Ramos (cell line): Measurements from ENCODE around the gene NSD1.
"Not testable (repeated sequence)": the region's sequence is repeated elsewhere in the genome, so short reads cannot be mapped to it uniquely, and the experiment has no call there.

ENCODE experiments used
- in situ Hi-C: fragments of 300-500 bp; cut with MboI; formaldehyde crosslinking; loops from one replicate; pipeline ENCODE4 v1.14.3; 2022; ENCODE audit warnings: low sequenced_read_pairs; ENCODE audit not compliant: unreplicated experiment

NSD1 gene

DNA sequence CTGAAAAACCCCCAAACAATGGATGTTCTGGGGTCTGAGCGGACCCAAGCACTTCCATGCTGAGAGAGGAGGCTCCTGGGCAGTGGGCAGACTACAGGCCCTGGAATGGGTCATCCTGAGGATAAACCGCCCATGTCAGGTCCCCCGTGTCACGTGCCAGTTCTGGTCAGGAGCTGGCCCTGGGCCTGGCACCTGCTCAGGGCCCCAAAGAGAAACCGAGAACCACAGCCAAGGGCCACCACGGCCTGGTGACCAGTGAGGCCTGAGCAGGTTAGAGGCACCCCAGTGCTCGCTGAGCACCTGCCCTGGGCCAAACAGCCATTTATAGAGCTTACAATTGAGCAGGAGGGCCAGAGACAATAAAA, 202.1 kb downstream of the NSD1 start:
- in situ Hi-C loops = no loop called here

DNA sequence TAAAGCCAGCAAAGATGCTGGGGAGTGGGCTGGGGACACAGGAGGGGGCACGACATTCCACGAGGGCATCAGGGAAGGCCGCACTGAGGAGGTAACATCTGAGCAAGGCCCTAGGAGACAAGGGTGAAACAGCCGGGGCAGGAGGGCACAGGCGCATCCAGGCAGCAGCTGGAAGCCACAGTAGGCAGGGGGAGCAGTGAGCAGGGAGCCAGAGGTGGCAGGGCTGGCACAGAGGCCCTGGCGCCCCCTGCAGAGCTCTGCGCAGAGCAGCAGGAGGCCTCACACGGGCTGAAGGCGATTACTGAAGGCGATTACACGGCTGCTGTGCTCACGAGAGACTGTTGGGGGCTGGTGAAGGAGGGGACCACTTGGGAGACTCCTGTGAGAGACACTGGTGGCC, 202.5 kb downstream of the NSD1 start:
- in situ Hi-C loops = no loop called here

DNA sequence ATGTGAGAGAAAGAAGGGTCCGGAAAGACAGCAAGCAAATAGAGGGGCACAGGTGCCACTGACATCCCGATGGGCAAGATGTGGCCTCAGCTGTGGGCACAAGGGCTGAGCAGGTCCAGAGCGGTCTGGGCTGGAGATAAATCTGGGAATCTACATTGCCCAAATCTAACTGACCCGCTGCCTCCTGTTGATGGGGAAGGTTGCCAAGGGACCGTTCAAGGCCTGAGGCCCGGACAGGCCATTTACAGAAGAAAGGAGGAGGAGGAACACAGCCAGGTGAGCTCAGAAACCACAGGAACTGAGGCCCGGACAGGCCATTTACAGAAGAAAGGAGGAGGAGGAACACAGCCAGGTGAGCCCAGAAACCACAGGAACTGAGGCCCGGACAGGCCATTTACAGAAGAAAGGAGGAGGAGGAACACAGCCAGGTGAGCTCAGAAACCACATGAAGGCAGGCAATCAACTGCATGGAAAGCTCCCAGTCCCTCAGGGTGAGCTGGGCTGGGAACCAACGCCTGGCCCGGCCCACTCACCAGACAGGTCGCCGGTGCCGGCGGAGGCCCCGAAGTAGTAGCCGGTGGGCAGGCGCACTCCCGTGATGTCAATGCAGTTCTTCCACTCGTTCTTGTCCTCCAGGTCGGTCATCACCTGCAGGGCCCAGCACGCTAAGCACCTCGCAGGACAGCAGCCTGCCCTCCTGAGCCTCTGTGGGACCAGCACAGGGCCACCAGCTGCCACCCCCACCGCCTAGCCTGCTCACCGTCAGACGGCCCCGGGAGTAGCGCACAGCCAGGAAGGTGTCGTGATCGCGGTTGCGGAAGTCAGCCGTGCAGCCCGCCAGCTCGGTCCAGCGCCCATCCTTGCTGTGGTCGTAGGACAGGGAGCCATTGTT, 203.3 kb downstream of the NSD1 start:
- in situ Hi-C loops = no loop called here

DNA sequence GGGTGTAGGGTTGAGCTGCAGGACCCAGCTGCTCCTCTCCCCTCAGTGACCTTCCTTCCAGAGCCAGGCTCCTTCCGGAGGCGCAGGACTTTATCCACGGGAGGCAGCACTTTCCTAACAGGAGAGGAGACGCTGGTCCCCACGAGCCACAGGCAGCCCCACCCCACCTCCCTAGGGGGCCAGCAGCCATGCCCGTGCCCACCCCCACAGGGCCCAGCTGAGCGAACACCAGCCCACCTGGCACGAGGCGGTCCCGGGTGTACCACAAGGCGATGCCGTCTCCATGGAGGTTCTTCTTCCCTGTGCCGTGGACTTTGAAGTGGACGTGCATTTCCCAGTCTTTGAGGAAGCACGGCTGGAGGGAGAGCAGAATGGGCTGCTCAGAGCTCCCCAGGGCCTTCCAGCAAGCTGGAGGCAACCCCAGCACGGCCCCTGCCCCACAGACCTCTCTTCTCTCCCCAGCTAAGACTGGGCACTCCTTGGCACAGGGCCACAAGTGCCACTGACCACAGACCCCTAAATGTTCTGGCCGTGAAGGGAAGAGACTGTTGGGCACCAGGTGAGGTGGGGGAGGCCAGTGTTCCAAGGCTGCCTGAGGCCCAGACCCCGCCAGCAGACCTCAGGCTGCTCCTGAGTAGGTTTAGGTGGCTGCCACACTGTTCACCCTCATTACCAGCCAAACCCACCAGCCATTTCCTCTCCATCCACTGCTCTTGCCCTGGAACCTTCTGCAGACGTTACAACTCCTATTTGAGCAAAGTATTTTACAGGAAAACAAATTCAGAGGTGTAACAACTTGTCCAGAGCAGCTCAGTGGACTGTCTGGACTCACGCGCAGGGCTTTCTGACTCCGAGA, 204.9 kb downstream of the NSD1 start:
- in situ Hi-C loops = no loop called here

DNA sequence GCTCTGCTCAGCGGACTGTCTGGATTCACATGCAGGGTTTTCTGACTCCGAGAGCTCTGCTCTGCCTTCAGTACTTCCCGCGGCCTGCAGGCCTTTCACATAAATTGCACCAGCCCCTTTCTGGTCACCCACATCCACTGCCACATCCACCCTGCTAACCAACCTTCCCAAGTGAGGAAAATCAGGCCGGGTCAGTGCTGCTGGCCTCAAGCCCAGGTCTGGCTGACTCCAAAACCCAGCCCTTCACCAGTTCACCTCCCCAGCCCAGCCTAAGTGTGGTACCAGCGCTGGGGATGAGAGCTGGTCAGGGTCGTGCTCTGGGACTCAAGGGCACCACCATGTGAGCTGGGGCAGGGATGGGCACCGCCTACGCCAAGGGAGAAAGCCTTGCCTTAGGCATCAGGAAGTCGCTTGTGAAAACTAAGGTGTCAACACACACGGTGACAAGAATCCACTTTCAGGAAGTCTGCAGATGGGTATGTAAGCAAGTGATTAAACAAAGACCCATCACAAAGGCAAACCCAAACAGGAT, 205.6 kb downstream of the NSD1 start:
- in situ Hi-C loops = no loop called here

DNA sequence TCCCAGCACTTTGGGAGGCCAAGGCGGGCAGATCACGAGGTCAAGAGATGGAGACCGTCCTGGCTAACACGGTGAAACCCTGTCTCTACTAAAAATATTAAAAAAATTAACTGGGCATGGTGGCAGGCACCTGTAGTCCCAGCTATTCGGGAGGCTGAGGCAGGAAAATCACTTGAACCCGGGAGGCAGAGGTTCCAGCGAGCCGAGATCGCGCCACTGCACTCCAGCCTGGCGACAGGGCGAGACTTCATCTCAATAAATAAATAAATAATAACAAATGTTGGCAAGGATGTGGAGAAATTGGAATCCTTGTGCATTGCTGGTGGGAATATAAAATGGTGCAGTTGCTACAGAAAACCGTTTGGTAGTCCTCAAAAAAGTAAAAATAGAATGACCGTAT, 209.4 kb downstream of the NSD1 start:
- in situ Hi-C loops = not testable (repeated sequence)

DNA sequence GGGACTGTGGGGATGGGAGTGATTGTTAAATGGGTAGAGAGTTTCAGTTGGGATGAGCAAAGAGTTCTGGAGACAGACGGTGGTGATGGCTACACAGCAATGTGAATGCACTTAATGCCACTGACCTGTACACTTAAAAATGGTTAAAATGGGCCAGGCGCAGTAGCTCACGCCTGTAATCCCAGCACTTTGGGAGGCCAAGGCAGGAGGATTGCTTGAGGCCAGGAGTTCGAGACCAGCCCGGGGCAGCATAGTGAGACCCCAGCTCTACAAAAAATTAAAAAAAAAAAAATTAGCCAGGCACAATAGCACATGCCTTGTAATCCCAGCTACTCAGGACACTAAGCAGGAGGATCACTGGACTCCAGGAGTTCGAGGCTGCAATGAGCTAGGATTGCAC, 210.2 kb downstream of the NSD1 start:
- in situ Hi-C loops = no loop called here

DNA sequence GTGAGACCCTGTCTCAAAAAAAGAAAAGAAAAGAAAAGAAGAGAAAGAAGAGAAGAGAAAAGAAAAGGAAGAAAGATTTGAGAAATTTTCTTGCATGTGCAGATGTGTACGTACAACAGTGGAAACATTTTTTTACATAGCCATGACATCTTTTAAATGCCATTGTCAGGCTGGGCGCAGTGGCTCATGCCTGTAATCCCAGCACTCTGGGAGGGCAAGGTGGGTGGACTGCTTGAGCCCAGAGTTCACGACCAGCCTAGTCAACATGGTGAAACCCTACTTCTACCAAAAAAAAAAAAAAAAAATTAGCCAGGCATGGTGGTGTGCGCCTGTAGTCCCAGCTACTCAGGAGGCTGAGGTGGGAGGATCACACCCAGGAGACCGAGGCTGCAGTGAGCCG, 211.3 kb downstream of the NSD1 start:
- in situ Hi-C loops = no loop called here

DNA sequence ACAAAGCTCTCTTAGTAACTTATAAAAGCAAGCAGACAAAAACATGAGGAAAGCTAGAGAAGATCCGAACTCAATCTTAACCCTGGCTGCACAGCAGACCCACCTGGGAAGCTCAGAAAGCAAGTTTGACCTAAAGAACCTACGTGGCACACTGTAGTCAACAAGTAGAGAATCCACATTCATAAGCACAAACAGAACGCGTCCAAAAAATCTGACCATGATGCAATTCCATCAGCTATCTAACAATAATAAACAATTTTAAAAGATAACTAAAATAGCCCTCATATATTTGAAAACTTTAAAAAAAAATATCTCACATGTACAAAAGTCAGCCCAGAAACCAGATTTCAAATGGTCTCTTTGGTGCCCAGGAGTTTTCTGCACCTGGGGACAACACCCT, 213.2 kb downstream of the NSD1 start:
- in situ Hi-C loops = no loop called here

DNA sequence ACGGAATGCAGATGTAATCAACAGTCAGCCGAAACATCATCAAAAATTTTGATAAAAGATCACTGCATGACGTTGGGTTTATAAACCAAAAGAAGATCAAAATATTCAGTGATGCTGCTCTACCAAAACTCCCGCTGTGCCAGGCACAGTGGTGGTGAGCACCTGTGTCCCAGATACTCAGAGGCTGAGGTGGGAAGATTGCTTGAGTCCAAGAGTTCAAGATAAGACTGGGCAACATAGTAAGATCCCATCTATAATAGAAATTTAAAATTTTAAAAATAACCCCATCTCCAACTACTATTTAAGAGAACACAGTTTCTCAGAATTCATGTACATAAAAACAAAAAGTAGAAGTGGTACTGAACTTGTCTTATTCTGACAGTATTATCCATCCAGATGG, 214.1 kb downstream of the NSD1 start:
- in situ Hi-C loops = no loop called here

DNA sequence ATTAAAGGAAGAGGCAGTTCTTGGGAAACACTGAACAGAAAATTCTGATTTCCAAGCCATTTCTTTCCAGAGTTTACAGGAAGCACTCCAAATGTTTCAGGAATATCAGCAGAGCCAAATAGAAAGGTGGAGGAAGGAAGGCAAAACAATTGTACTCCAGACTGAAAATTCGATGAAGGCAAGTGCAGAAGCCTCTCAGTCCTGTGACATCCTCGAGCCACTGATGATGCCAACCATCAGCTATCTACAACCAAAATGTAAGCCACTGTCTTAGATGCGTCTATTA, 215.7 kb downstream of the NSD1 start:
- in situ Hi-C loops = no loop called here

DNA sequence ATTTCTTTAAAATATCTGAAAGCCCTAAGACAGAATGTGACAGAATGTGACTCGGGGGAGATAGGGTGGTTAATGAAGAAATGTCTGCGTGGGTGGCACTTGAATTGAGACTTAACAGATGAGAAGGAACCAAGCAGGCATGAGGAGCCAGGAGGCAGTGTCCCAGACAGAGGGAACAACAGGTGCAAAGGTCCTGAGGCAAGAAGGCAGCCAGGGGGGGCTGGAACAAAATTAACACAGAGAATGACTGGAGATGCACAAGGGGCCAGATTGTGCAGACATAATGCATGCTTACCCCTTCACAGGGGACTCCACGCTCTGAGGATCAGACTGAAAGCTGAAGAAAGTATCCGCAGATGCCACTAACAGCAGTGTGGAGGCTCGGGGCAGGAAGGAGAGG, 216.2 kb downstream of the NSD1 start:
- in situ Hi-C loops = no loop called here
